ENCODE results near the gene TRABD2B. TPM values are rescaled to one million over a fixed set of nuclear protein-coding genes. Genes with fewer than 3 reads are reported as not detected.

Gene TRABD2B
- total and polyA plus RNA-seq, 2 experiments from 2014 or later, result 1.6 to 2.0 TPM

DNA sequence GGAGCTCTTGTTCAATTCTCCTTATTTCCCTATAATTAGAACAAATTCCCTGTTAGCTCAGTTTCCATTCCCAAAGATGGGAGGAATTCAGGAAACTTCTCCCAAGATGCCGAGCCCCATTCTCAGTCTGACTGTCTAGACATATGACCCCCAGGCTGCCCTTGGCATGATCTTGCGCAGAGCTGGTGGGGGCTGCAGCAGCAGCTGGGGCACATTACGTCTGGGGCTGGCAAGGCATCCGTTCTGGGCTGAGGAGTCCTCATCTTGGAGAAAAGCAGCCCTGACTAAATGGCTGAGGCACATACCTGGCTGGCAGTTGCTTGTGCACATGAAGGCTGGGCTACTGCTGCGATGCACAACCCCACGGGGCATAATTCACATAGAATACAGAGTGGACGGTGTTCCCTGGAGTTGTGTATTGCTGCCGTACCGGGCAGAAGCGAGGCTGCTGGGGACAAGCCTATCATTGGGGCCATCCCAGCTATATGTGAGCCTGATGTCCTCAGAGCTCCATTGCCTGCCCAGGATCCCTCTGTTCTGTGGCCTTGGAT lies 36.4 kb upstream of the TRABD2B start:
- H3K4me1 Mint-ChIP-seq, result peaks cover 19% of the 10 kb centered on the region
- DNase-seq (ENCODE audit: low spot score), result no peak
- Histone ChIP-seq H3K79me2 (replicated peaks; ENCODE audit: insufficient read depth) (no peaks in the 10 kb centered on the region), H3K36me3 (ENCODE audit: insufficient read depth) (no peaks in the 10 kb centered on the region), H2AFZ (no peak overlapping the region), H3K4me3 (no peak overlapping the region), H3F3A (replicated peaks; ENCODE audit: low read depth) (no peaks in the 10 kb centered on the region), H3K27ac (ENCODE audit: low read depth) (no peak overlapping the region), H3K4me2 (no peak overlapping the region), H3K4me1 (ENCODE audit: insufficient read depth) (peaks cover 4% of the 10 kb centered on the region), H4K20me1 (replicated peaks; ENCODE audit: insufficient read depth) (no peaks in the 10 kb centered on the region), H3K9me2 (ENCODE audit: insufficient read depth) (peaks cover 4% of the 10 kb centered on the region; the same call in 1 of the 2 replicates), H3K27me3 (ENCODE audit: insufficient read depth) (no peaks in the 10 kb centered on the region)
- no peak for TF ChIP-seq ZNF462 (CRISPR knock-in tag; IDR thresholded peaks at IDR 0.05)
- no peak for TF ChIP-seq ZNF114 (CRISPR knock-in tag; IDR thresholded peaks at IDR 0.05)
- no peak for TF ChIP-seq EZH2phosphoT487 (IDR thresholded peaks at IDR 0.05; ENCODE audit: unreplicated experiment)
- no peak for TF ChIP-seq POLR2AphosphoS5 (IDR thresholded peaks at IDR 0.05; ENCODE audit: low read depth)
- TF ChIP-seq CTCF (conservative IDR thresholded peaks at IDR 0.05; ENCODE audit: low read depth in 2 of 2), result no peak
- no peak for TF ChIP-seq ZNF331 (CRISPR knock-in tag; IDR thresholded peaks at IDR 0.05; ENCODE audit: low read depth)
- TF ChIP-seq NANOG (IDR thresholded peaks at IDR 0.05; ENCODE audit: borderline replicate concordance), result no peak
- TF ChIP-seq STAT1 (IDR thresholded peaks at IDR 0.05; ENCODE audit: unreplicated experiment), result no peak
- H3K9me3 Mint-ChIP-seq, result no peaks in the 10 kb centered on the region
- H3K27ac Mint-ChIP-seq, result no peak overlapping the region
- no peaks in the 10 kb centered on the region for H3K36me3 Mint-ChIP-seq (ENCODE audit: low read depth)
- no peak overlapping the region for H3K4me3 Mint-ChIP-seq
- no peak for ATAC-seq
- peaks cover 8% of the 10 kb centered on the region for H3K27me3 Mint-ChIP-seq (ENCODE audit: insufficient read depth, low read depth, poor library complexity)
